EL (cell line): ENCODE data around the gene GMPR2.
"Not testable (repeated sequence)": the region's sequence is repeated elsewhere in the genome, so short reads cannot be mapped to it uniquely, and the experiment has no call there.

Experiments used
- DNase-seq: peaks from one replicate; pipeline ENCODE4 v3.0.0-alpha.2; 2016

Gene GMPR2

DNA sequence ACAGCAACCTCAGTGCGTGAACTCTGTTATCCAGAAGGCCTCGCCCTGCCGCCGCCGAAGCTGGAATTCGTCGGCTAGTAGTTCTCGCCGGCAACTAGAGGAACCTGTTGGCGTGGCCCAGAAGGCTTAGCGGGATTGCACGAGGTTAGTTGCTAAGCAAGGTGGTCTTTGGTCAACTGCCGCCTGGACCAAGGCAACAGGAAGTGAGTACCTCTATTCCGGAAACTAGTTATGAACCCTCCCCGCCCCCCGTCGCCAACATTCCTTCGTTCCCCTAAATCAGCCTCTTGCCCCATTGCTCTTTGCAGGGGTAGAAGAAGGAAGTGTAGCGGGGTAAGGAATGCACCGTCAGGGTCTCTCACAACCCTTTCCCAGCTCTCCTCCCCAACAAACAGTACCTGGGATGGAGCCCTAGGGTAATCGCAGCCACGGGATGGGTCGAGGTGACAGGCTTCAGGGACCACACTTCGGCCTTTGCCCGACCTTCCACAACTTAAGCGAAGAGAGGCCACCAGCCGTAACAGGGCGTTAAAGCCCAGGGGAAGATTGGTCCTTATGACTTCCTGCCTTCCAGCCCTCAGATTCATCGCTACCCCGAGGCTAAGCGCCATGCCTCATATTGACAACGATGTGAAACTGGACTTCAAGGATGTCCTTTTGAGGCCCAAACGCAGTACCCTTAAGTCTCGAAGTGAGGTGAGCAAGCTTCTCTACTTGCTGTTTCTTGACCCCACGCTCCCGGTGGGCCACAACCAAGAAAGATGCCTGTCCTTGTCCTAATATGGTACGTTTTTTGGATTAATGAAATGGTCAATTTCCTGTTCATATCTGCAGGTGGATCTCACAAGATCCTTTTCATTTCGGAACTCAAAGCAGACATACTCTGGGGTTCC lies at the start of gene GMPR2:
Gene GMPR2 (plus strand): TSS at position 285 of the 893 bp plus-strand sequence. CDS start 325 bp downstream, at position 610.
- no peak for DNase-seq

DNA sequence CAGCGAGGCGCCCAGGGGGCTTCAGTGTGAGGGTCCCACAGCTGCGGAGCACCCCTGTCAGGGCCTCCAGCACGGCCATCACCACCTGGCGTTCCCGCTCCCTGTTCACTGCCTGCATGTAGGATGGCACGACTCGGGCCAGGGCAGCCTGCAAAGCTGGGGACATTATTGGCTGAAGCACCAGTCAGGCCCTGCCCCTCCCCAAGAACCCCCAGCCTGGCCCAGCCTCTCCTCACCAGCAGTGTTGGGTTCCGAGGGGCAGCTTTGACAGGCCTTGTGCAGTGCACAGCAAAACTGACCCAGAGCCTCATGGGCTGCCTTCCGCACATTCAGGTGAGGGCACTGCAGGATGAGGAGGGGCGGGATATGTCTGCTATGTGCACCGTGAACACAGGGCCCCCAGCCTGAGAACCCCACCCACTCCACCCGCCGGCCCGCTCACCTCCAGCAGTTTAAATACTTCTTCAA lies 49.7 kb upstream of the GMPR2 start:
- no peak for DNase-seq

DNA sequence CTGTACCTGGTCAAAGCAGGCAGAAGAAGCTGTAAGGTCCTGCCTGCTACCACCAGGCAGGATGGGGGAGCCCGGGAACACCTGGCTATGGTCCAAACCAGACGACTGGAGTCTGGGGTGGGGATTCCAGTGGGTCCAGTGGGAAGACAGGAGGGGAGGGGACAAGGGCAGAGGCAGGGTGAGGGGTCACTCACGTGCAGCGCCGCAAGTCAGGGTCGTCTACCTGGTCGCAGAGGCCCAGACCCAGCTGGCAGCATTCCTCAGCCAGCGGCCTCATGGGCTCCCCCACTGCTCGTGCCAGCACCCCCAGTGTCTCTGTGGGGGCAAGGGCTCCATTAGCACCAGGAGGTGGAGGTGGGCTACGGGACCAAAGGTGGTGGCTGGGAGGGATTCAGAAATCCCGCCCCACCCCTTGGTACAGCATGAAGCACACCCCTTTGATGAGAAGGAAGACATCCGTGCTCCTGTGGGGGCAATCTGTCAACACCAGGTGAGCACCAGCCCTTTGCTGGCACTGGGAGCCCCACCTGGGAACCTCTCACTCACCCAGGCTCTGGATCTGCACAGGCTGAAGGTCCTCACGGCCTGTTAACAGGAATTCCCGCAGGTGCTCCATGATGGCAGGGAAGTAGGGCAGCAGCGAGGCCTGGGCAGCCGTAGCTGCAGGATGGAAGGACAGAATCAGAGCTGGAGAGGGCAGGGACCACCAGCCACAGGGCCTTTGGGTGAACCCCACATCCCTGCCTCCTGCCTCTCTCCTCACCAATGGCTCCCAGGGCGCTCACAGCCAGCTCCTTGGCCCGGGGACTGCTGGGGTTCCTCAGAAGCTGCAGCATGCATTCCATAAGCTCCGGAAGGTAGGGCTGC lies 48.4 kb upstream of the GMPR2 start:
- no peak for DNase-seq

DNA sequence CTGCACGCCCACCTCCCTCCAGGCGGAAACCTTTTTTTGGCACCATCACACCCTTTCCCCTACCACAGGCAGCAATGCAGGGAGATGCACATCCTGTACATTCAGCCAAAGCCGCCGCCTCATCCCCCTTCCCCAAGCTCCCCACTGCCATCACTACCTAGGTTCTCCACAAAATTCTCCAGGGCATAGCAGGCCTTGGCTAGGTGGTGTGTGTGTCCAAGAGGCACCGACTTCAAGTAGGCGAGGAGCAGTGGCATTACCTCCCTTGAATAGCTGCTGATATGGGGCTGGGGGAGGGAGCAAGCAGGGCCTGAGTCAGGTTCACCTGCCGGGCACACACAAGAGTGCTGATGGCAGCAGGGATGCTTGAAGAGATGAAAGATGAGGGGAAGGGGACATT lies 47.7 kb upstream of the GMPR2 start:
- DNase-seq, result no peak

DNA sequence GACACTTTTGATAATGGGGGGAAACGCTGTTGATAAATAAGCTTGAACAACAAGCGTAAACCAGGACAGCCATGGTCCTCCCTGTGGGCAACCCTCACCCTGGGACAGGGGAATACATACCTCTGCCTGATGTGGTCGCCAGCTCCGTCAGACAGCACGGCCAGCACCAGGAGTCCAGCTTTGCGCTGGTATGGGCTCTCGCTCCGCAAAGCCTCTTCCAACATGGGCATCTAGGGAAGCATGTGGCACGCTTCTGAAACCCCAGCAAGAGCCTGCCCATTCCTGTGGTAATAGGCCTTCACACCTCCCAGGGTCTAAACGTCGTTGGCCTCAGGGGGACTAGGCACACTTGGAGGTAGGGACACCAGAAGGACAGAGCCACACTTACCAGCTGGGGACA lies 47.0 kb upstream of the GMPR2 start:
- DNase-seq, result no peak

DNA sequence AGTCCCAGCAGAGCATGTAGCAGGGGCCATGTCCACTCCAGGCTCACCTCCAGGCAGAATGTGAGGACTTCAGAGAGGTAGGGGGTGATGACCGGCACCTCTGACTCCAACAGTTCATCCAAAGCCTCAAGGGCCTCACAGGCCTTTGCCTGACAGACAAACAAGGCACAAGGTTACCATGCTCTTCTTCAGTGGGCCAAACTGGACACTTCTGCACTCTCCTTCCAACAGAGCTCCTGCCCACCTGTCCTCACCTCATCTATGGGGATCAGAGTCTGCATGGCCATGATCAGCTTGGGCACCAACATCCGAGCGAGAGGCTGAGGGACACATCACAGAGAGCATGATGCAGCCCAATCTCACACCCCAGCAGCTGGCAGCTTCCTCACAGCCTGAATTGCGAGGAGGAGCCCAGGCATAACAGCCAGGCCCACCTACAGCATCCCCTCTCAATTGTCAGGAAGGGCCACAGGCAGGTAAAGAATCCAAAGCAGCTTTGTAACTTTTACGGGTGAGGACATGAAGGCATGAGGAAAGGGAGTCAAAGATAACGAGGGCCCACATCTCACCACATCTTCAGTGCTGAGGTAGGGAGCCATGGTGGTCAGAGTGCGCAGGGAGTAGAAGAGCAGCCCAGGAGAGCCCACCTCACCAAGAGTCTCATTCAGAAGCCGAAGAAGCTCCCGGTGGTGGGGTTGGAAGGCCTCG lies 45.7 kb upstream of the GMPR2 start:
- no peak for DNase-seq

DNA sequence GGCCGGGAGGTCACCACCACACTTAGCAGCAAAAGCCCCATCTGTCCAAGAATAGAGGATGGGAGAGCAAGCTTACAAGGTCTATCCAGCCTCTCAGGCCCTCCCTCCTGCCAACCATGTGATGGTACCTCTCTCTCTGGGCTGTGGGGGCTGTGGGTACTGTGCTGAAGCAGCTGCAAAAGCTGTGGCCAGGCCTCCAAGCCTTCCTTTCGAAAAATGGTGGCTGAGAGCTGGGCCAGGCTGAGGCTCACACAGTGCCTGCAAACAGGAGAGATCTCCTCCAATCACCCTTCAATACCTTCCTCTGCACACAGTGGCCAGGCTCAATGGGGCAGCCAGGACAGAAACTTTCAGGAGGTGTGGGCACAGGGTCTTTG lies 45.2 kb upstream of the GMPR2 start:
- DNase-seq, result no peak

DNA sequence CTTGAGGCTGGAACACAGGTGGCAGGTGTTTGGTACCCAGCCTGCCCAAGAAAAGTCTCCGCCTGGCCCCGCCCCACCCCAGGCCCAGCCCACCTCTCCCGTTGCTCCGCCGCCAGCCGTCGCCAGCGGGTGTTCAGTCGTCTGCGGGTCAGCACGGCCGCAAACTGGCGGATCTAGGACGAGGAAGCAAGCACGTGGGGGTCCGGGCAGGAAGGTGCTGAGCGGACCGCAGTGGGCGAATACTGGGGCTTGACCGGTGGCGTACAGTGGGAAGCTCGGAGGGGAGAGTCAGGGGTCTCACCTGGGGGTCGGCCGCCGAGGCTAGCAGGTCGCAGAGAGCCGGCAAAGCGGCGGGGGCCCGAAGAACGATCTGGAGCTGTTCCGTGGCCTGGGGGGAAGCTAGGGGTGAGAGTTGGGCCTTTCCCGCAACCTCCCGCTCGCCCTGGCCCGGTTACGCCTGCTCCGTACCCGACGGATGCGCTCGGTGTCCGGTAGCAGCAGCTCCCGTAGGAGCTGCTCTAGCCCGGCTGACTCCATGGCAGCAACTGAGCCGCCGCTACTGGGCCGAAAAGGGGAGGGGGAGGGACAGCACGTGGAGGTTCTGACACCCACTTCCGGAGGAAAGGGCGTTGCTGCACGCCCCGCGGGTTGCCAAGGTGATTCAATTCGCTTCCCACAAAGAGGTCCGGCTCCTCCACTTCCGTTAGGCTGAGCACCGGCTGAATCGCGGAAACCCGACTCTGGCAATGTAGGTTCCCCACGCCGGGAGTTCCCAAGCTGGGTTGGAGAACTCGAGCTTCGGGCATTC lies 44.3 kb upstream of the GMPR2 start, which contains the start of gene IPO4:
Gene IPO4 (minus strand): TSS at position 566 of the 808 bp plus-strand sequence. CDS start 29 bp downstream, at position 537.
- DNase-seq, result peak; percentile 98

DNA sequence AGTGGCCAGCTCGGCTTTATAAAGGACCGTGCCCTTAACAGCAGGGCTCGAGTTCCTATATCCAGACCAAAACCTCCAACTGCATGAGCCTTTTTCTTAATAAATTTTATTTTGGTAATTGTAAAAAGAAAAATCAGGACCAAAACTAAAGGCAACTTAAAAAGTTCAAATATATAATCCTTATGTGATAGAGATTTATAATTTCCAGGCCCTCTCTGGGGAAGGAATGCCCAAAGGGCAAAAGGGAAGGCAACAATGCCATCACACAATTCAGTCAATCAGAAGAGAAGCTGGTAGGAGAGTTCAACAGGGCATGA lies 43.7 kb upstream of the GMPR2 start:
- DNase-seq, result no peak

DNA sequence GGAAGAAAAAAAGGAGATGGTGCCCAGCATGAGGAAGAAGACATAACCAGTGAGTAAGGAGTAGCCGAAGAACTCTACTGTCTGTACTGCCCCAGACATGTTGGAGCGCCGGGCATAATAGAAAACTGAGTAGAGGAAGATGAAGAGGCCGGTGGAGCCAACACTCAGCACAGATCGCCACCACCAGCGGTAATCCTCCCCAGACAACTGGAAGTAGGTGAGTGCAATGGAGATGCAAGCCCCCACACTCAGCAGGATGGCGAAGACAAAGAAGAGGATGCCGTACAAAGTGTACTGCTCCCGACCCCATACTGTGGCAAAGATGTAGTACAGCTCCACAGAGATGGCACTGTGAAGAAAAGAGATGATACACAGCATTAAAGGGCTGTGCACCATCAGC lies 43.3 kb upstream of the GMPR2 start:
- no peak for DNase-seq

DNA sequence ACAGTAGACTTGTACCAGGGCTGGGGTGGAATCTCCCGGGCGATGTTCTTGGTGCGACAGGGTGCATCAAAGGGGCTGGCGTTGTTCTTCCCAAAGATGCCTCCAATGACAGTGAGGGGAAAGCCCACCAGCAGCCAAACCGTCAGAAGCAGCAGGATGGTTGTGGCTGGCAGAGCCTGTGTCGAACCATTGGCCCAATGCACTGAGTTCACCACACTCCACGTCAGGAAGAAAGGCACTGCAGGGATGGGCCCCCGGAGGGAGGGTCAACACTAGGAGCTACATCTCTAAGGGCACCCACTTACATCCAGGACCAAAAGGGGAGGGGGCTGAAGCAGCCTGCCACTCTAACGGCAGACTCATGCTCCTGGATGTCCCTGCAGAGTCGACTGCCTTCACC lies 42.3 kb upstream of the GMPR2 start:
- no peak for DNase-seq

DNA sequence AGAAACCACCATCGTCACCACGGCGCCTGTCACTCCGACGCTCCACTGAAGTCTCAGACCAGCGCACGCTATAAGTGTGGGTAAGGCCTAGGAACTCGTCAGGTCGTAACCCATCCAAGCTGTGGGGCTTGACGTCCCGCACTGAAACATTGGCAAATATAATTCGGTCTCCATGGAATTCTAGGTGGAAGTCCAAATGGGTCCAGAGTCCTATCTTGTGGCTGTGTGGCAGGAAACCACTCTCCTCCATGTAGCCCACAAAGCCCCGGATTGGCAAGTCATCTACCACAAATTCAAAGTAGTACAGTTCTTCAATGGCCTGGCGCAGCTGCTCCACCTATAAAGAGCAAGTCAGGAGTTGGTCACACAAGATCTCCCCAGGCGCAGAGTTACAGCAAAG lies 39.8 kb upstream of the GMPR2 start:
- no peak for DNase-seq

DNA sequence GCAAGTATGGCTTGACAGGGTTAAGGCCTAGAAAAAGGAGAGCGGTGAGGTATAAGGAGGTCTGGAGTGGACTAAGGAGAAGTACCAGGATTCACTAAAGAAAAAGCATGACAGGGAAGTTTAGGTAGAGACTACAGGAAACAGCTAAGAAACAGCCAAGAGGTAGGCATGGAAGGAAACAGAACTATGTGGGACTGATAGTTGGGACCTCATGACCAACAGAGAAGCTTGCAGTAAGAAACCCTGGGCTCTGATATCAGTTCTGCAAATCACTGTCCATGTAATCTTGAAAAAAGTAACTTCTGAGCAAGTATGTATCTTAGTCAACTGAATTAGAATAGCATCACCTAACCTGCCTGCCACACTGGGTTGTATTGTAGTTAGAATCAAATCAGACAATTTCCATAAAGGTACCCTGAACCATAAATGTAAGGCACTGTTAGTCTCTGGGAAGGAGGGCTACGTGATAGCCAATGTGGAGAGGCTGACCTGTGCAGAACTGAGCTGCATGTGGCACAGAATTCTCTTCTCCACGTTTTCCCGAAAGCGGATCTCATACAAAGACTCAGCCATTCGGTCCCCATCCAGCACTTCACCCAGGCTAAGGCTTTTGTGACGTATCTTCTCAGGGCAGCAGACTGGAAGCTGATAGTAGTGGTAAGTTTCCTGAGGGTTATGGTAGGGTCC lies 38.4 kb upstream of the GMPR2 start:
- DNase-seq, result no peak

DNA sequence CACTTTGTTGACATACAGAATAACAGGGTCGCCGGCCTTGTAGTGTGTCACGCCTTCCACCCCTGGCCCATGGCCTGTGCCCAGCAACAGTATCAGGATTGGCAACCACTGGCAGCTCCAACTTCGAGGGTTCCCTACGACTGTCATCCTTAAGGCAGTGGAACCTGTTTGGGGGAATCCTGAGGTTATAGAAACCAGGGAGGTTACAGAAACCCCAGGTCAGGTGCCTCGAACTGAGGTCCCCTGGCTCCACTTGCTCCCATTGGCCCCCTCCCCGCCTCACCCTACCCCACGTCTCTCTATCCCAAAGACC lies 37.9 kb upstream of the GMPR2 start:
- no peak for DNase-seq

DNA sequence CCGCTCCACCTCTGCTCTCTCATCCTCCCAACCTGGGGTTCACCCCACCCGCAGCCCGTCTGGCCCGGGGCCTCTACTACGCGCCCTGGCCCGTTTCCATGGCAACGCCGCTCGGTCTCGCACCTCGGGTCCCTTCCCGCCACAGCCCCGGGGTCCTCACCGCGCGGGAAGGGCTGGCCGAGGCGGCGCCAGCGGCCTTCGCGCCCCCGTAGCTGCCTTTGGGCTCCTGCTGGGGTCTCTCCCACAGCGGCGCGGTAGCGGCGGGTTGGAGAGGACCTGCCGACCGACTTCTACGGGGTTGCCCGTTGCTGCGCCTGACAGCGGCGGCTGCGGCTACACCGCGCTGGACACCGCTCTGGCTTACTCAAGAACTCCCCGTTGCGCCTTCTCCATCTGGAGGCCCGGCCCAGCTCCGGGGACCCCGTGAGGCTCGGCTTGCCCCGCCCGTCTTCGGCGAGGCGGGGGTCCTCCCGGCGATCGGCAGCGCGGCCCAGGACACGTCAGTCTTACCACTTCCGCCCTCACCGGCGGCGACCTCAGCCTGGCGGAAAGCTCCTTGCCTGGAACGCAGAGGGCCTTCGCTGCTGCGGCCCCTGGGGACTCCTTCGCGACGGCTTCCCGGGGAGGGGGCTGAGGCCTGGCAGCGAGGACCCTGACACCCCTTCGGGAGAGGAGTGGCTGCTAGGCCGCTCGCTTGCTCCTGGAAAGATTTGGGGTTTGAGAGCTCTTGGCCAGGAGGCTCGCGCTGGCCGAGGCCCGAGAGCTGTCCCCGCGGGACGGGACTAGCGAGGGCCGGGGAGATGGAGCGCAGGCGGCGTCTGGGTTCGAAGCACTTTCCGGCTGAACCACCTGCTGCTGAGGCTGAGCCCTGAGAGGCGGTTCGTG lies 37.3 kb upstream of the GMPR2 start, which contains the start of gene TM9SF1:
Gene TM9SF1 (minus strand): TSS at position 256 of the 885 bp plus-strand sequence. CDS start 422 bp downstream, outside the sequence.
- DNase-seq, result peak; percentile 85

DNA sequence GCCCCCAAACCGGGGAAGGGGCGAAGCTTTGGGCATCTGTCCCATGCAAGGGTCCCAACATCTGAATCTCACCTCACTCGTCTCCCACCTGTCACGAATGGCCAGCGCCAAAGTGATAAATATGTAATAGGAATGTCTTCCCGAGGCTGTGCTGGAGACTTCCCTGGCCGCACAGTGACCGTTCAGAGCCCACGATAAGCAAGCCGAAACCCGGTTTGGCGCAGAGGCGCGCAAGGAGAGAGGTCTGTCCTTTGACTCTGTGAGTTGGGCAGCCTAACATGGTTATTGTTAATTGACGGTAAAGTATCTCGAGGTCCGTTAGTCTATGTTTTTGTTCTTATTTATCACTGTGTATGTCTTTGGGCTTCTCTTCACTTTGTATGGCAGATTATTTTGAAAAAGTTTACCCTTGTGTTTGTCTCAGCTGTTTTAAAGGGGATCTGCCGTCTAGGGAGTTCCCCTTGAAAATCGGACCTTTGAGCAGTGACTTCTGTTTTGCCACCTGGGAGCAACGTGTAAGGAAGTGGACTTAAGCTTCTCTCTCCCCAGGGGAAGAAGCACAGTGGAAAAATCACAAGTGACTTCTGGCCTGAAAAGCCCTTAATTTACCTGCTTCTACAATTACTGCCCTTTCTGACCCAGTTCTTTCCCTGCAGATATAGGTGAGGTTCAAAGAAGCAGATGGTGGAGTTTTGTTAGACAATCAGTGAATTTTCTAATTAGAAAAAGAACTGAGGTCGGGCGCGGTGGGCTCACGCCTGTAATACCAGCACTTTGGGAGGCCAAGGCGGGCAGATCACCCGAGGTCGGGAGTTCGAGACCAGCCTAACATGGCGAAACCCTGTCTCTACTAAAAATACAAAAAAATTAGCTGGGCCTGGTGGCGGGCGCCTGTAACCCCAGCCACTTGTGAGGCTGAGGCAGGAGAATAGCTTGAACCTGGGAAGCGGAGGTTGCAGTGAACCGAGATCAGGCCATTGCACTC lies 36.4 kb upstream of the GMPR2 start:
- no peak for DNase-seq

DNA sequence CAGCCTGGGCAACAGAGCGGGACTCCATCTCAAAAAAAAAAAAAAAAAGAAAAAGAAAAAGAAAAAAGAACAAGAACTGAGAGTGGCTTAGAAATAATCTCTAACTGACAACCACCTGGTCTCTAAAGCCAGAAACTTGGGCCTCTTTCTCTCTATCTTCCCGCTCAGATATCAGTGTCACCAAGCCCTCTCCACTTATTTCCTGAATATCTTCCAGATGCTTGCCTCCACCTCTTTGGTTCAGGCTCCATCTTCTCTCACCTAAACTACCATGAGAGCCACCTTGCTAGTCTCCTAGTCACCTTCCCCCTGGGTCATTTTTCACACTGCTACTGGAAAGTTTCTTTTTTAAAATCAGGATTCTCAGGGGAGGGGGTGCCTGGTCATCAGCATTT lies 35.7 kb upstream of the GMPR2 start:
- no peak for DNase-seq

DNA sequence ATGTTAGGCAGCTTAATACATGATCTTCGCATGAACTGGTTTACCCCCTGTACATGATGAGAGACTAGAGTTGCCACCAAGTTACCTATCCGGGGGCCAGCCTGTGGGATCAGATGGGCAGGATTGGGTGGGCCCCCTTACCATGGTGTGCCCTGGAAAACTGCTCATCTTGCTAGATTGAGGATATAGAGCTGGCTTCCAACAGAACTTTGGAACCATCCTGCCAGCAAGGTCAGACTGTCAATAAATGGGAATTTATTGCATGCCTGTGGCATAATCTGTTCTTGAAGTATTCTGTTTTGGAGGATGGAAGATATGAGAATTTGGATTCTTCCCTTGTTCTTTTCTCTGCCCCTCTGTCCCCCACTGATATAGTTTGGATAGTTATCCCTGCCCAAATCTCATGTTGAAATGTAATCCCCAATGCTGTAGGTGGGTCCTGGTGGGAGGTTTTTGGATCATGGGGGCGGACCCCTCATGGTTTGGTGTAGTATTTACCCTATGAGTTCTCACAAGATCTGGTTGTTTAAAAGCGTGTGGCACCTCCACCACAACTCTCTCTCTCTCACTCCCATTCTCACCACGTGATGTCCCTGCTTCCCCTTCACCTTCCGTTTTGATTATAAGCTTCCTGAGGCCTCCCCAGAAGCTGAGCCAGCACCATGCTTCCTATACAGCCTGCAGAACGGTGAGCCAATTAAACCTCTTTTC lies 33.8 kb upstream of the GMPR2 start:
- no peak for DNase-seq

DNA sequence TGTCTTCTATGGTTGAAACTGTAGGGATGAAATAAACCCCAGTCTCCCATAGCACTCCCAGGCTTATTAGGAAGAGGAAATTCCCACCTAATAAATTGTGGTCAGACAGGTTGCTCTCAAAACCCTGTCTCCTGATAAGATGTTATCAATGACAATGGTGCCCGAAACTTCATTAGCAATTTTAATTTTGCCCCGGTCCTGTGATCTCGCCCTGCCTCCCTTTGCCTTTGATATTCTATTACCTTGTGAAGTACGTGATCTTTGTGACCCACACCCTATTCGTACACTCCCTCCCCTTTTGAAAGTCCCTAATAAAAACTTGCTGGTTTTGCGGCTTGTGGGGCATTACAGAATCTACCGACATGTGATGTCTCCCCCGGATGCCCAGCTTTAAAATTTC lies 30.2 kb upstream of the GMPR2 start:
- DNase-seq, result not testable (repeated sequence)
